GM11168 (cell line): ENCODE data around the gene LMF1.

ENCODE experiments used
- in situ Hi-C: fragments of 300-500 bp; cut with MboI; formaldehyde crosslinking; loops from one replicate; pipeline ENCODE4 v1.12.0; 2022; ENCODE audit warnings: low sequenced_read_pairs; ENCODE audit not compliant: unreplicated experiment

The LMF1 gene

GRCh38 chr16:970766-971581, at the start of gene LMF1:
TSS of gene LMF1 (minus strand) at chr16:970984. CDS start at chr16:970980, 4 bp downstream.
- in situ Hi-C loops, result no loop called here

- in situ Hi-C loops, result no loop called here
Measured at GRCh38 chr16:1020091-1020399, 49.3 kb upstream of the LMF1 start.

- in situ Hi-C loops, result no loop called here
Measured at GRCh38 chr16:1019231-1020090, 48.7 kb upstream of the LMF1 start.

- in situ Hi-C loops, result no loop called here
Measured at GRCh38 chr16:1018447-1019198, 47.8 kb upstream of the LMF1 start.

- in situ Hi-C loops, result no loop called here
Measured at GRCh38 chr16:1014771-1015495, 44.1 kb upstream of the LMF1 start.

GRCh38 chr16:1014221-1014620, 43.4 kb upstream of the LMF1 start:
- in situ Hi-C loops, result no loop called here

- in situ Hi-C loops, result no loop called here
Measured at GRCh38 chr16:1013593-1013900, 42.8 kb upstream of the LMF1 start.

- in situ Hi-C loops, result no loop called here
Measured at GRCh38 chr16:1012722-1013592, 42.2 kb upstream of the LMF1 start.

GRCh38 chr16:1012135-1012534, 41.4 kb upstream of the LMF1 start:
- in situ Hi-C loops, result no loop called here

GRCh38 chr16:1011316-1012082, 40.7 kb upstream of the LMF1 start:
- in situ Hi-C loops, result no loop called here

GRCh38 chr16:1010815-1011214, 40.0 kb upstream of the LMF1 start:
- in situ Hi-C loops, result no loop called here

GRCh38 chr16:1010251-1010650, 39.5 kb upstream of the LMF1 start:
- in situ Hi-C loops, result no loop called here

GRCh38 chr16:1009358-1010150, 38.8 kb upstream of the LMF1 start:
- in situ Hi-C loops, result no loop called here

- in situ Hi-C loops, result no loop called here
Measured at GRCh38 chr16:1008085-1008484, 37.3 kb upstream of the LMF1 start.

GRCh38 chr16:1007284-1007850, 36.6 kb upstream of the LMF1 start:
- in situ Hi-C loops, result no loop called here

- in situ Hi-C loops, result no loop called here
Measured at GRCh38 chr16:1006781-1007180, 36.0 kb upstream of the LMF1 start.

GRCh38 chr16:1005286-1005685, 34.5 kb upstream of the LMF1 start:
- in situ Hi-C loops, result no loop called here
